IPS-11a (cell line): ENCODE data around the gene LHFPL2.
"Not testable (repeated sequence)": the region's sequence is repeated elsewhere in the genome, so short reads cannot be mapped to it uniquely, and the experiment has no call there.

Experiments used
- H3K4me3 ChIP-seq: one replicate; pipeline ENCODE4 v1.5.1; 2013; ENCODE audit warnings: low read depth, low read length, control low read depth

The LHFPL2 gene, protein sequence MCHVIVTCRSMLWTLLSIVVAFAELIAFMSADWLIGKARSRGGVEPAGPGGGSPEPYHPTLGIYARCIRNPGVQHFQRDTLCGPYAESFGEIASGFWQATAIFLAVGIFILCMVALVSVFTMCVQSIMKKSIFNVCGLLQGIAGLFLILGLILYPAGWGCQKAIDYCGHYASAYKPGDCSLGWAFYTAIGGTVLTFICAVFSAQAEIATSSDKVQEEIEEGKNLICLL

DNA sequence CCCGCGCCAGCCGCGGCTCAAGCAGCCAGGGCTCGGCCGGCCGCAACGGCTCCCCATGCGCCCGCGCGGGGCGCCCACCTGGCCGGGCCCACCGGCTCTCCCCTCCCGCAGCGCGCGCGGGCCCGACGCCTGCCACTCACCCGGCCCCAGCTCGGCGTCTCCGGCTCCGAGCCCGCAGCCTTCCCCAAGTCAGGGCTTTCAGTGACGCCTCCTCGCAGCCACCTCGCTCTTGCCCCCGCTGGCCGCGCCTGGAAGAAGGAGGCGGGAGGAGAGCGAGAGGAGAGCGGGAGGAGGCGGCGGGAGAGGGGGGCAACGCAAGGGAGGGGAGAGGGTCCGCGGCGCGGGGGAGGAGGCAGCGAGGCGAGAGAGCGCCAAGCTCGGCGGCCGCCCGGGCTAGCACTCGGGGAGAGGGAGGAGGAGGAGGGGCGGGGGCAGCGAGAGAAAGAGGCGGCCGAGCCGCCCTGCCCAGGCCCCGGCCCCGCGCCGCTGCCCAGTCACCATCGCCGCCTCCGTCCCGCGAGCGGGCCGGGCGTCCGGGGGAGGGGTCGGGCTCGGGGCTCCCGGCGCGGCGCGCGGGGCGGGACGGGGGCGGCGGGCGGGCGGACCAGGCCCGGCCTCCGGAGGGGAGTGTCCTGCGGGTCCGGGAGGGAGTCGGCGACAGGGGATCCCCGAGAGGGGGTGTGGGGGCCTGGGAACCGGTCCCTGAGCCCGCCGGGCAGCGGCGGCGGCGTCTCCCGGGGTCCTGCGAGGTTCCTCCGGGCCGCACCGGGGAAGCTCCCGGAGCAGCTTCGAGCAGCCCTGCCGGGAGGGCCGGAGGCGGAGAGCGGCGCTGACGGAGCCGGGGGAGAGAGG is at the start of gene LHFPL2:
TSS of gene LHFPL2 (minus strand) at position 414 of the 852 bp plus-strand sequence. CDS start 138,559 bp downstream, outside the sequence.
- peak within 1 kb of the TSS; percentile 82 for H3K4me3 ChIP-seq

DNA sequence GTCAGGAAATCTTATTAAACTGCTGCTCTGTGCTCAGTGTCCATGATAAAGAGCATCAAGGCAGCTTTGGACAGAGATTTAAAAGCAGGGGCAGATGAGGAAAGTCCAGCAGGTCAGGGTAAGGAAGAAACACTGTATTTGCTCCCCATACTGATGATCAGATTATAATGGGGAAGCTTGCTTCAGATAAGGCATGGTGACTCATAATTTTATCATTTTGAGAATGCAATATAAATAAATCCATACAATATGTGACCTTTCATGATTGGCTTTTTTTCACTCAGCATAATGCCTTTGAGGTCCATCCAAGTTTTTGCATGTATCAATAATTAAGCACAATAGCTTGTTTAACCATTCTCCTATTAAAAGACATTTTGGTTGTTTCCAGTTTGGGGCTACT is 48.1 kb upstream of the LHFPL2 start:
- no peak overlapping the region for H3K4me3 ChIP-seq

DNA sequence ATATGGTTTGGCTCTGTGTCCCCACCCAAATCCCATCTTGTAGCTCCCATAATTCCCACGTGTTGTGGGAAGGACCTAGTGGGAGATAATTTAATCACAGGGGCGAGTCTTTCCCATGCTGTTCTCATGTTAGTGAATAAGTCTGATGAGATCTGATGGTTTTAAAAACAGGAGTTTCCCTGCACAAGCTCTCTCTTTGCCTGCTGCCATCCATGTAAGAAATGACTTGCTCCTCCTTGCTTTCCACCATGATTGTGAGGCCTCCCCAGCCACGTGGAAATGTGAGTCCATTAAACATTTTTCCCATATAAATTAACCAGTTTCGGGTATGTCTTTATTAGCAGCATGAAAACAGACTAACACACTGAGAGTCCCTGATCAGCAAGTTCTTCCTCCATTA is 47.5 kb upstream of the LHFPL2 start:
- not testable (repeated sequence) for H3K4me3 ChIP-seq

DNA sequence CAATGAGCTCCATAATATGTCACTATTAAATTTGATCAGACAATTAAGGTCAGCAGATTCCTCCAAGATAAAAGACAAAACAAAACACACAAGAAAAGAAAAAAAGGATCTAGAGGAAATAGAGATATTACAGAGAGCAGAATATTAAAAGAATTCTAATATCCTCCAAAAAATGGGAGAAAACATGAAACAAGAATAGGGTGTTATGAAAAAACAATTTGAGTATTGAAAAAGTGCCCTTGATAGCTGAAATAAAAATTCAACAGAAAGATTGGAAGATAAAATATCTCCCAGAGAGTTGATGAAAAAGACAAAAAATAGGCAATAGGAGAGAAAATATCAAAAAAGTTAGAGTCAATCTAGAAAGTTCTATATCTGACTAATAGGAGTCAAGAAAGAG is 44.8 kb upstream of the LHFPL2 start:
- no peak overlapping the region for H3K4me3 ChIP-seq

DNA sequence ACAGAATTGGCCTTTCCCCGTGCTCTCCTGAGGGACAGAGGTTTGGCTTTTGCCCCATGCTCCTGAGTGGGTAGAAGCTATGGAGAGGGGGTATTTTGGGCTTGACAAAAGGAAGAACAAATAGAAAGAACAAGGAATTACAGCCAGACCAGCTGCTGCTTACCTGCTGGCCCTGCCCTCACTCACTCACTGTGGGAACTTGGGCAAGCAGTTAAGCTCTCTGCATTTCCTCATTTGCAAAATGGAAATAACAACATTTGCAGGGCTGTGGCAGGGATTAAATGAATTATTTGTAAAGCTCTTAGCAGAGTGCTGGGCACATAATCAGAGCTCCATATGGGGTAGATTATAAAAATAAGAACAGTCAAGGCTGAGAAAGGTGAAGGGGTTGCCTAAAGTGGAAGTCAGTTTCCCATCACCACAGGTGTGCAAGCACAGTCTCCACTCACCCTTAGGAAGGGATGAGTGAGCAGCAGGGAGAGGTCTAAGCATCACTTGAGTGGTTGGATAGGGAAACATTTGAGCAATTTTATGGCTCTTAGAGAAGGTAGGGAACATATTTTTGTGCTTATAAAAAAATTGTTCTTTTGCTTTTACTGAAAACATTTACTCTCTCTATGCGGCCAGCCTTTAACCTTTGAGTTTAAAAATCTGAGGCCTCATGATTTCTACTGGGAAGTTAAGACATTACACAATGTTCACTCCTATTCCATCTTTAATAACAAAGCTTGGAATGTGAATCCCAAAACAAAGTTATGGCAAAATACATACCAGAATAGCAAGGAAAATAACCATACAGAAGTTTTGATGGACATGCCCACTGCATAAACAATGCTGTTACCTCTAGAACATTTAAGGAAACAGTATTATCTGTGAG is 42.8 kb upstream of the LHFPL2 start:
- H3K4me3 ChIP-seq, result no peak overlapping the region

DNA sequence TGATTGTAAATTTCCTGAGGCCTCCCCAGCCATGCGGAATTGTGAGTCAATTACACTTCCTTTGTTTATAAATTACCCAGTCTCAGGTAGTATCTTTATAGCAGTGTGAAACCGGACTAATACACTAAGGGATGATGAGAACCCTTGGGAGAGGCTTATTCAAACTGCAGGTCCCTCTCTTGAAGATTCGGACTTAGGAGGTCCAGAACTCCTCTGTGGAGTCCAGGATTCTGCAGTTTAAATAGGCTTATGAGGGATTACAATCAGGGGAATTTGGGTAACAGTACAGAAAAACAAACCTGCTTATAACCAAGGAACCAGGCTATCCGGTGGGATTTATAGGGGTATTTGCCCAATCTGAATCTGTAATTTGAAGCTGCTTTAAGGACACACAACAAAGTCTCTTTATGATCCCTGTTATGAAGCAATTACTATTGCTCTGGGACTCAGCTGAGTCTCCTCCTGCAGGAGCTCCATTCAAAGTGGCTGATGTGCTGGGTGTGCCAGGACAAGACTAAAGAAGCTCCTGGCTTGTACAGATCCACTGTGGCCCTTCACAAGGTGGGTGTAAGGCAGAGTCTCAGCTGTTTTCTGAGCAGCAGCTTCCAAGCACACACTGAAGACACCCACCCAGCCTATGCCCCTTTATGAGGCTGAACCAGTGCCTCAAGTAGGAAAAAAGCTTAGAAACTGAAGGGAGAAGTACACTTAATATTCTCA is 41.8 kb upstream of the LHFPL2 start:
- no peak overlapping the region for H3K4me3 ChIP-seq

DNA sequence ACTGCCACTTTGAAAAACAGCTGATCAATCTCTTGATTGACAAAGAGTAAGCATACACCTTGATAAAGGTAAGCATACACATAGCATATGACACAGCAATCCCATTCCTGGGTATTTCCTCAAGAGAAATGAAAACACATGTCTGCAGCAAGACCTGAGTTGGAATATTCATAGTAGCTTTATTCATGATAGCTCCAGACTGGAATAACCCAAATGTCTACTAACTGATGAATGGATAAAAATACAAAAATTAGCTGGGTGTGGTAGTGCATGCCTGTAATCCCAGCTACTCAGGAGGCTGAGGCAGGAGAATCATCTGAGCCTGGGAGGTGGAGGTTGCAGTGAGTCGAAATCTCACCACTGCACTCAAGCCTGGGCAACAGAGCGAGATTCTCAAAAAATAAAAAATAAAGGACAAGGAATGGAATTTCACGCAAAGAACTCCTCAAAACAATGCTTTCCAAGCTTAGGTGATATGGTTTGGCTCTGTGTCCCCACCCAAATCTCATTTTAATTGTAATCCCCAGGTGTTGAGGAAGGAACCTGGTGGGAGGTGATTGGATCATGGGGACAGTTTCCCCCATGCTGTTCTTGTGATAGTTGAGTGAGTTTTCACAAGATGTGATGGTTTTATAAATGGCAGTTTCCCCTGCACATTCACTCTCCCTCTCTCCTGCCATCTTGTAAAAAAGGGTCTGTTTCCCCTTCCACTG is 41.1 kb upstream of the LHFPL2 start:
- H3K4me3 ChIP-seq, result no peak overlapping the region

DNA sequence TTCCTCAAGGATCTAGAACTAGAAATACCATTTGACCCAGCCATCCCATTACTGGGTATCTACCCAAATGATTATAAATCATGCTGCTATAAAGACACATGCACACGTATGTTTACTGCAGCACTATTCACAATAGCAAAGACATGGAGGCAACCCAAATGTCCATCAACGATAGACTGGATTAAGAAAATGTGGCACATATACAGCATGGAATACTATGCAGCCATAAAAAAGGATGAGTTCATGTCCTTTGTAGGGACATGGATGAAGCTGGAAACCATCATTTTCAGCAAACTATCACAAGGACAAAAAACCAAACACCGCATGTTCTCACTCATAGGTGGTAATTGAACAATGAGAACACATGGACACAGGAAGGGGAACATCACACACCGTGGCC is 38.9 kb upstream of the LHFPL2 start:
- H3K4me3 ChIP-seq, result not testable (repeated sequence)

DNA sequence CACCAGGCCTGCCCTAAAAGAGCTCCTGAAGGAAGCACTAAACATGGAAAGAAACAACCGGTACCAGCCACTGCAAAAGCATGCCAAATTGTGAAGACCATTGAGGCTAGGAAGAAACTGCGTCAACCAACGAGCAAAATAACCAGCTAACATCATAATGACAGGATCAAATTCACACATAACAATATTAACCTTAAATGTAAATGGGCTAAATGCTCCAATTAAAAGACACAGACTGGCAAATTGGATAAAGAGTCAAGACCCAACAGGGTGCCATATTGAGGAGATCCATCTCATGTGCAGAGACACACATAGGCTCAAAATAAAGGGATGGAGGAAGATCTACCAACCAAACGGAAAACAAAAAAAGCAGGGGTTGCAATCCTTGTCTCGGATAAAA is 35.3 kb upstream of the LHFPL2 start:
- not testable (repeated sequence) for H3K4me3 ChIP-seq

DNA sequence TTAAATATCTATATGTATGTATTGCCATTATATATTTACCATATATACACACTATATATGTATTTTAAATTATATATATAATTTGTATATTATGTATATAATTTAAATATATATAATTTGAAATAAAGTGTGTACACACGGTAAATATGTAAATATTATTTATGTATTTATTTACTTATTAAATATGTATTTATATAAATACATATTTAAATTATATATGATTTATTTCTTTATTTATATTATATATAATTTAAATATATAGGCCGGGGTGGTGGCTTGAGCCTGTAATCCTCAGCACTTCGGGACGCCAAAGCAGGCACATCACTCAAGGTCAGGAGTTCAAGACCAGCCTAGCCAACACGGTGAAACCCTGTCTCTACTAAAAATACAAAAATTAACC is 31.3 kb upstream of the LHFPL2 start:
- H3K4me3 ChIP-seq, result no peak overlapping the region

DNA sequence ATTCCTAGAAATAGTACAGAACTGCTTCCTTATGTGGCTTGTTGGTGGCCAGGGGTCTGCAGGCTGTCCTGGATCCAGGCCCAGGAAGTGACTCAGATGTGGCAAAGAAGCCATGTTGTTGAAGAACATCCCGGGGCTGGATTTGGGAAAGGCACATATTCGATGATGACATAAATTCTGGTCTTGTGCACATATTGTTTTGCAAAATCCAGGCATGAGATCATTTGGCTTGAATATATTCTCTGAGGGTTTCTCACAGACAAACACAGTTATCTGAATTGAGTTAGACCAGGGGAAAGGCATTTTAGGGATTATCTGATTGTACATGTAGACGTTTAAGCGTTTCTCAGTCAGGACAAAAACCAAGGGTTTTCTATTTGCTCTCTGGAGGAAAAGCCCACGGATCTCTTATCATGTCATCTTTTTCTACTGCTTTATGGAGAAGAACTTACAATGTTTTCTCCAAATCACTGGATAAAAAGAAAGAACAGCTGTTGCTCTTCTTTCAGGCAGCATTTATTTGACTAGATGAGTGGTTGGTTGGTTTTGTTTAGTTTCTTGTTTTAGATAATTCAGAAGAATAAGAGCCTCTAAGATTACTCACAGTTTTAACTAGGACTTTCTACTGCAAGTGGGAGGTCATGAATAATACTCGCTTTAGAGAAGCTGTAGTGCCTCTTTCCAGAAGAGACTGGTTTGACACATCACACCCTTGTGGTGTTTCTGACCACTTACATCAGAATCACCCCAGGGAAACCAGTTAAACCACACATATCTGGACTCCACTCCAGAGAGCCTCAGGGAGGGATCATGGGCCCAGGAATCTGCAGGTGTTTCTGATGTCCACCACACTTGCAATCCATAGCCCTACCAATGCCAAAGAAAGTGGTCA is 29.5 kb upstream of the LHFPL2 start:
- H3K4me3 ChIP-seq, result no peak overlapping the region

DNA sequence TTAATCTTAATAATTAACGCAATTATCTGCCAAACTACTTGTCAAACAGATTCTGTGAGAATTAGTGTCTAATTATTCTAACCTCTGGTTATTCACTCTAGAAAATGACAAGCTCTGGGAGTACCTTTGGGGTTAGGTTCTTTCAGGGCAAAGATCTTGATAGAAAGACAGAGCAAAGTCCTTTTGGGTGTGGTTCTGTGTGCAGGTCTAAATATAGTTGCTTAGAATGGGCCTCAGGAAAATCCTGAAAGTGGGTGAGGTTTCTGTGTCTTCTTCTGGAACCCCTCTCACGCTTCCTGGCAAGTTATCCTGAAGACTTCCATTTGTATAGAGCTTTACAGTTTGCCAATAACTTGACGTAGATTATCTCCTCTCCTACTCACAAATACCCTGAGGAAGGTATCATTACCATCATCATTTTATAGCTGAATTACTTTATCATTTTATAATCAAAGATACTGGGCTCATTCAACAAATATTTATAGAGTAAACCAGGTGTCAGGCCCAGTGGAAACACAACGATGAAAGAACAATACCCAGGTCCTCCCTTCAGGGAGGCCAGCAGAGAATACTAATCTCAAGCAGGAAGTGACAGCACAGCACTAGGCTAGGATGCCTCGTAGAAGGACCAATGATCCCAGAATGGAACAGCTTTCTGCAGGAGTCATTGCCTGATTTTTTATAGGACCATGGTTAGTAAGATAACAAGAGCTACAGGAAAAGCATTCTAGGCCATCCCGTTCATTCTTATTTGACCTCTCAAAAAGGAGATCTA is 27.6 kb upstream of the LHFPL2 start:
- no peak overlapping the region for H3K4me3 ChIP-seq

DNA sequence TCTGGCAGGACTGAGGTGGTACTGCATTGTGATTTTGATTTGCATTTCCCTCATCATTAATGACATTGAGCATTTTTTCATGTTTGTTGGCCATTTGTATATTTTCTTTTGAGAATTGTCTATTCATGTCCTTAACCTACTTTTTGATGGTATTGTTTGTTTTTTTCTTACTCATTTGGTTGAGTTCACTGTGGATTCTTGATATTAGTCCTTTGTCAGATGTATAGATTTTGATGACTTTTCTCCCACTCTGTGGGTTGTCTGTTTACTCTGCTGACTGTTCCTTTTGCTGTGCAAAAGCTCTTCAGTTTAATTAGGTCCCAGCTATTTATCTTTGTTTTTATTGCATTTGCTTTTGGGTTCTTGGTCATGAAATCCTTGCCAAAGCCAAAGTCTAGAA is 25.3 kb upstream of the LHFPL2 start:
- H3K4me3 ChIP-seq, result not testable (repeated sequence)

DNA sequence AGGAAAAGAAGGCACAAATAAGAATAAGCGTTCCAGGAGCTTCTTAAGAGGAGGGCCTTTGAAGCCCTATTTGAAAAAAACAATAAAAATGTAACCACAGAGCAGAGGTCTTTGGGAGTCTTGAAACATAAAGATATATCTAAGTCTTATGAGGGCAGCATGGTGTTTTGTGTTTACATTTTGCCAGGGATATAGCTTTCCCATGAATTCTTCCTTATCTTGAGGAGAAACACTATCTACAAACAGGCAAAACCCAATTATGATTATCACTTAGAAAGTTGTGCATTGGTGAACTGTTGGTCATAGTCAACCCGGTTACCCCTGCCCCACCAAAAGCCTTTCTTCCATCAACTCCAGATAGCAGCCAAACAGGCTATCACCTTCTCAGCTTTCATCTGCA is 23.6 kb upstream of the LHFPL2 start:
- H3K4me3 ChIP-seq, result no peak overlapping the region

DNA sequence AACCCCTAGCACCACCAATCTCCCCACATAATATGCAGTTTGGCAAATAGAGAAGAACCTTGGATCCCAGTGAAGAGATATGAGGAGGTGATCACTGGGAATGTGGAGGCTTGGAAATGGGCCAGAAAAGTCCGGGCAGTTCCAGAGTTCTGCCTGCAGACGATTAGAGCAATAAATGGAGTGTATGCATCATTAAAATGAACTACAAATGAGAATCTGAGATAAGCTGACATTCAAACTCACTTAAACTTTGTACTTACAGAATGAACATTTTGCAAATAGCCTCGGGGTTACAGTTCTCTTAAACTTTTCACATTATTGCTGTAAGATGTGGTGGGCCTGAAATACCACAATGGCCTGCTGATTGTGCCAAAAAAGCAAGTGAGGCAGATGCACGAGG is 23.0 kb upstream of the LHFPL2 start:
- no peak overlapping the region for H3K4me3 ChIP-seq

DNA sequence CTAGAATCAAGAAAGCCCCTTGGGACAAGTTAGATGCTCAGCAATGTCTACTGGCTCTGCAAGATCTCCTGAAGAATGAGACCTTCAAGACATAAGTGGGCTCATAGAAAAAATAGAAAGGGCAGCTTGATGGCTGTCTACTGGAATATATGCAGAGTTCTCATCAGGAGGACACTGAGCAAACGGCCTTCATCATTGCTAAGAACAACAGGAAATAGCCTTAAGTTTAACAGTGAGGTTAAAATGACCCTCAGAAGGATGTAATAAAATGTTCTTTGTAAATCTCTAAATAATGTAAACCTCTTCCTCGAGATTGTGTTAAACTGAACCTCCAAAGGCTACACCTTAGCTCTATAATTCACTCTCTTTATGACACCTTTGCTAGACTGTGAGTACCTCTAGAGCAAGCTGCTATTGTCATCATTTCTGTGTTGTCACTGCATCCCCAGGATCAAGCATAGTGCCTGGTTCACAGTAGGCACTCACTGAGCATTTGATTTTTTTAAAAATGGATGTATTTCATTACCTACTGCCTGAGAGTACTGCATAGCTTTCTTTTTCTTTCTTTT is 22.2 kb upstream of the LHFPL2 start:
- no peak overlapping the region for H3K4me3 ChIP-seq

DNA sequence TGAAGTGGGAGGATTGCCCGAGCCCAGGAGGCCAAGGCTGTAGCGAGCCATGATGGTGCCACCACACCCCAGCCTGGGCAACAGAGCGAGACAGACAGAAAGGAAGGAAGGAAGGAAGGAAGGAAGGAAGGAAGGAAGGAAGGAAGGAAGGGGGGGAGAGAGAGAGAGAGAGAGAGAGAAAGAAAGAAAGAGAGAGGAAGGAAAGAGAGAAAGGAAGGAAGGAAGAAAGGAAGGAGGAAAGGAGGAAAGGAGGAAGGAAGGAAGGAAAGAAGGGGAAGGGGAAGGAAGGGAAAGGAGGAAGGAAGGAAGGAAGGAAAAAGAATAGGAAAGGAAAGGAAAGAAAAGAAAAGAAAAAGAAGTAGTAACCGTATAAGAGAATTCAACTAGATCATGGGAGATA is 20.8 kb upstream of the LHFPL2 start:
- no peak overlapping the region for H3K4me3 ChIP-seq

DNA sequence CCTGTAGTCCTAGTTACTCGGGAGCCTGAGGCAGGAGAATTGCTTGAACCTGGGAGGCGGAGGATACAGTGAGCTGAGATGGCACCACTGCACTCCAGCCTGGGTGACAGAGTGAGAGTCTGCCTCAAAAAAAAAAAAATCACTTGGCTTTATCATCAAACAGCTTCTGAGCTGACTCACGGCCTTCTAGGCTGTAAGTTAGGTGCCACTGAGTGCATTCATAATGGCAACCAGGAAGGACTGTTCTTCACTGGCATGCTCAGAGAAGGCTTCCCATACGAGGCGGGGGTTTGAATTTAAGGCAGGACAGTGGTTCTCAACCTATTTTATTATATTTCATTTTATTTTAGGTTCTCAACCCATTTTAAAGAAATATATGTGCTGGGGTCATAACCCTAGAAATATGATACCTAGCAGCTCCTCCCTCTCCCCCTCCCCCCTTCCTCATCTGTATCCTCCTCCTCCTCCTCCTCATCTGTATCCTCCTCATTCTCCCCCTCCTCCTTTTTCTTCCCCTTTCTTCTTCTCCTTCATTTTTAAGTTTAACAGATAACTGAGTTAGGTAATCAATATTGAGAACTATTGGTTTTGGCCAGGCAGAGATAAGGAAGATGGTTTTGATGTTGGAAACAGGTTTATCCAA is 19.0 kb upstream of the LHFPL2 start:
- H3K4me3 ChIP-seq, result no peak overlapping the region
